Endothelial cell of umbilical vein (primary cell): Measurements from ENCODE around the gene CCDC159. TPM values are rescaled to one million over a fixed set of nuclear protein-coding genes. Genes with fewer than 3 reads are reported as not detected.

Source experiments
- BruUV-seq: library from RNA; stranded (reverse); fragments of 400-500 nt; replicated peaks from 2 replicates; lab custom pipeline; 2021; lab: Mats Ljungman, UMichigan
- CTCF ChIA-PET: fragments of 300-600, 350-600 bp; sonication (Branson Sonifier 250); formaldehyde crosslinking; loops from one replicate; lab custom pipeline; 2021; ENCODE audit warnings: antibody characterized with exemption, inconsistent platforms; lab: Charles Lee
- POLR2A ChIA-PET: fragments of 300-600, 350-600 bp; sonication (Branson Sonifier 250); formaldehyde crosslinking; loops from one replicate; lab custom pipeline; 2021; ENCODE audit warnings: antibody characterized with exemption, inconsistent platforms; lab: Charles Lee
- DNase-seq: peaks from one replicate; pipeline ENCODE4 v3.0.0-alpha.2; 2011; ENCODE audit warnings: low read depth, low spot score
- FAIRE-seq: peaks from 2 replicates; lab custom pipeline; 2011; peaks lifted over from hg19 to GRCh38; lab: Jason Lieb, UNC
- H2AFZ ChIP-seq: 2 replicates; pipeline ENCODE4 v1.6.0; 2012; ENCODE audit warnings: low read depth, low read length, control low read depth, inconsistent platforms
- H3K27ac ChIP-seq: 2 replicates; pipeline ENCODE4 v1.5.1; 2011; ENCODE audit warnings: low read depth, mild to moderate bottlenecking, control low read depth, low read length, moderate library complexity; ENCODE audit not compliant: insufficient read depth
- H3K27me3 ChIP-seq, 2 experiments: 2 replicates each; pipeline versions ENCODE4 v1.6.0 to v1.6.1; 2011; ENCODE audit warnings: low read length in 2 of 2, mixed read lengths in 1 of 2; ENCODE audit not compliant: control insufficient read depth in 2 of 2, insufficient read depth in 2 of 2
- H3K36me3 ChIP-seq, 2 experiments: 2 replicates in 1 of 2; 3 replicates in 1 of 2; pipeline ENCODE4 v1.5.1; 2011; ENCODE audit warnings: low read length in 2 of 2, mild to moderate bottlenecking in 1 of 2, moderate library complexity in 1 of 2; ENCODE audit not compliant: control insufficient read depth in 2 of 2, insufficient read depth in 2 of 2; ENCODE audit errors: extremely low read depth in 1 of 2
- H3K4me1 ChIP-seq: 3 replicates; pipeline ENCODE4 v1.5.1; 2011; ENCODE audit warnings: mild to moderate bottlenecking, low read length; ENCODE audit not compliant: control insufficient read depth, insufficient read depth; ENCODE audit errors: extremely low read depth
- H3K4me2 ChIP-seq: 2 replicates; pipeline ENCODE4 v1.6.1; 2011; ENCODE audit warnings: low read length, control low read depth, mixed read lengths; ENCODE audit not compliant: insufficient read depth
- H3K4me3 ChIP-seq, 3 experiments: fragments of 200-600 bp in 1 of 3; sonication (generic), shearing (Covaris generic) in 1 of 3; replicated peaks in 1 of 3; 2 replicates each; pipeline ENCODE4 v1.5.1; 2011 to 2016; ENCODE audit warnings: control low read depth in 3 of 3, low read length in 3 of 3, mild to moderate bottlenecking in 2 of 3, inconsistent platforms in 1 of 3, low read depth in 1 of 3, moderate library complexity in 1 of 3; ENCODE audit not compliant: insufficient read depth in 1 of 3
- H3K79me2 ChIP-seq: 2 replicates; pipeline ENCODE4 v1.6.0; 2012; ENCODE audit warnings: low read length, inconsistent platforms; ENCODE audit not compliant: control insufficient read depth, insufficient read depth
- H3K9ac ChIP-seq: replicated peaks from 2 replicates; pipeline ENCODE3; 2011; ENCODE audit warnings: low read length, control low read depth; ENCODE audit not compliant: insufficient read depth; ENCODE audit errors: extremely low read depth
- H3K9me1 ChIP-seq: replicated peaks from 3 replicates; pipeline ENCODE4 v1.6.0; 2011; ENCODE audit warnings: mild to moderate bottlenecking, low read length; ENCODE audit not compliant: control insufficient read depth, insufficient read depth; ENCODE audit errors: extremely low read depth
- H3K9me3 ChIP-seq: replicated peaks from 2 replicates; pipeline ENCODE4 v1.5.1; 2012; ENCODE audit warnings: low read length, inconsistent platforms; ENCODE audit not compliant: control insufficient read depth, insufficient read depth
- H4K20me1 ChIP-seq: replicated peaks from 2 replicates; pipeline ENCODE3; 2011; ENCODE audit warnings: mild to moderate bottlenecking, low read length; ENCODE audit not compliant: control insufficient read depth, insufficient read depth; ENCODE audit errors: extremely low read depth
- FOS ChIP-seq: IDR thresholded peaks from 2 replicates; pipeline ENCODE4 v1.6.1; 2011; ENCODE audit warnings: mild to moderate bottlenecking, low read length, moderate library complexity, borderline replicate concordance; ENCODE audit not compliant: insufficient read depth
- GATA2 ChIP-seq: IDR thresholded peaks from 2 replicates; pipeline ENCODE4 v1.7.0; 2011; ENCODE audit warnings: low read depth, mild to moderate bottlenecking, moderate library complexity, mixed read lengths, low read length; ENCODE audit not compliant: insufficient read length, insufficient read depth
- dilution Hi-C: fragments of 300-500 bp; cut with MboI; formaldehyde crosslinking; loops from one replicate; pipeline ENCODE4 v1.15.0; 2019; ENCODE audit warnings: low sequenced_read_pairs; ENCODE audit not compliant: extremely low pct_ligation_motif_present
- intact Hi-C: fragments of 100-400 bp; cut with micrococcal nuclease; formaldehyde crosslinking; loops from one replicate; pipeline ENCODE4 v1.10.0; 2022
- polyA plus RNA-seq, 4 experiments: library from polyadenylated mRNA; depleted of rRNA in 3 of 4; stranded (reverse) in 3 of 4; unstranded in 1 of 4; fragments of >200 nt; gene quantifications; 2 replicates each; pipeline versions ENCODE4 v1.2.1 to v1.2.3, GENCODE V29; 2011 to 2012; ENCODE audit warnings: missing spikeins in 1 of 4
- total RNA-seq: library from RNA; stranded (reverse); gene quantifications from 2 replicates; pipeline ENCODE4 v1.2.3, GENCODE V29; 2021

The CCDC159 gene
- total and polyA plus RNA-seq, 2 donors (not counting 3 experiments of a cell fraction or from before 2014, with no cell fraction given), result 30.0 to 31.6 TPM

GRCh38 chr19:11335449-11336146, 10.7 kb upstream of the CCDC159 start:
- H3K4me3 ChIP-seq, result no peak overlapping the region
- H3K4me2 ChIP-seq, result no peak overlapping the region
- intact Hi-C loops, result no loop called here
- CTCF ChIA-PET, result no interaction called here
- H3K9ac ChIP-seq, result no peak overlapping the region
- H3K9me3 ChIP-seq, result no peaks in the 10 kb centered on the region
- peaks cover 0 to 11% of the 10 kb centered on the region in 2 experiments for H3K36me3 ChIP-seq
- TF ChIP-seq GATA2 (no peak), FOS (no peak)
- DNase-seq (no peak), FAIRE-seq (no peak)
- no peaks in the 10 kb centered on the region for H3K9me1 ChIP-seq
- no TSS peak for BruUV-seq
- no peaks in the 10 kb centered on the region for H3K27me3 ChIP-seq
- H3K27ac ChIP-seq, result no peak overlapping the region
- H3K79me2 ChIP-seq, result no peaks in the 10 kb centered on the region
- dilution Hi-C loops, result no loop called here
- H2AFZ ChIP-seq, result no peak overlapping the region
- H4K20me1 ChIP-seq, result no peaks in the 10 kb centered on the region
- POLR2A ChIA-PET, result no interaction called here
- H3K4me1 ChIP-seq, result peaks cover 11% of the 10 kb centered on the region

GRCh38 chr19:11337080-11337479, 9.2 kb upstream of the CCDC159 start:
- DNase-seq (no peak), FAIRE-seq (no peak)
- BruUV-seq, result no TSS peak
- H2AFZ ChIP-seq, result no peak overlapping the region
- no peaks in the 10 kb centered on the region for H3K9me1 ChIP-seq
- dilution Hi-C loops, result no loop called here
- H3K27ac ChIP-seq, result no peak overlapping the region
- no peak overlapping the region for H3K4me3 ChIP-seq
- no peak overlapping the region for H3K9ac ChIP-seq
- no peaks in the 10 kb centered on the region for H3K79me2 ChIP-seq
- peaks cover 11% of the 10 kb centered on the region for H3K4me1 ChIP-seq
- ChIA-PET POLR2A (no interaction called here), CTCF (interaction anchor here (1.0 kb wide), 1 partner anchor 43 kb away, joined by 3 read pairs; no protein-coding TSS in a partner anchor)
- no peaks in the 10 kb centered on the region for H3K27me3 ChIP-seq
- no peaks in the 10 kb centered on the region for H4K20me1 ChIP-seq
- peaks cover 0 to 11% of the 10 kb centered on the region in 2 experiments for H3K36me3 ChIP-seq
- no peak overlapping the region for H3K4me2 ChIP-seq
- intact Hi-C loops, result no loop called here
- H3K9me3 ChIP-seq, result no peaks in the 10 kb centered on the region
- no peak for TF ChIP-seq GATA2
